ENCODE data around the gene PARP15. TPM values are rescaled to one million over a fixed set of nuclear protein-coding genes. Genes with fewer than 3 reads are reported as not detected.
A peak's percentile ranks its signal among the peaks of the same experiment; 100 is the strongest.

The PARP15 gene
- total RNA-seq, 1 donor from 2014 or later, result 0.09 TPM

GRCh38 chr3:122559906-122560305 lies 17.5 kb upstream of the PARP15 start:
- no peak for FAIRE-seq
- Histone ChIP-seq H3K4me2 (ENCODE audit: low read length) (no peak overlapping the region), H3K9ac (ENCODE audit: low read length) (no peak overlapping the region), H3K27ac (ENCODE audit: low read depth, low read length) (no peak overlapping the region), H4K20me1 (ENCODE audit: insufficient read depth, low read length) (peaks cover 4% of the 10 kb centered on the region), H3K79me2 (ENCODE audit: insufficient read depth, low read length) (peaks cover 6% of the 10 kb centered on the region), H3K9me3 (ENCODE audit: insufficient read depth, low read depth, low read length) (no peaks in the 10 kb centered on the region), H3K4me3 (ENCODE audit: insufficient read depth, low read depth, low read length) (no peak overlapping the region), H3K4me1 (ENCODE audit: insufficient read depth, low read length) (peaks cover 16% of the 10 kb centered on the region), H3K27me3 (ENCODE audit: insufficient read depth, low read length) (no peaks in the 10 kb centered on the region), H3K36me3 (ENCODE audit: insufficient read depth, low read length) (peaks cover 5% of the 10 kb centered on the region), H2AFZ (ENCODE audit: low read depth, low read length) (no peak overlapping the region)
- peak overlapping the region; percentile 53 for H3K27ac Mint-ChIP-seq (ENCODE audit: unreplicated experiment)
- peaks cover 21% of the 10 kb centered on the region for H3K36me3 Mint-ChIP-seq (ENCODE audit: low read depth, unreplicated experiment)
- no peak overlapping the region for H3K4me3 Mint-ChIP-seq (ENCODE audit: unreplicated experiment)
- H3K27me3 Mint-ChIP-seq (ENCODE audit: low read depth, unreplicated experiment), result no peaks in the 10 kb centered on the region
- no peak for DNase-seq (ENCODE audit: low read depth)
- TF ChIP-seq CTCF (IDR thresholded peaks at IDR 0.05; ENCODE audit: insufficient read depth, low read depth, low read length), result no peak
- no peak for TF ChIP-seq EZH2 (IDR thresholded peaks at IDR 0.05; ENCODE audit: insufficient read depth, low read length)
- no peaks in the 10 kb centered on the region for H3K9me3 Mint-ChIP-seq (ENCODE audit: unreplicated experiment)
- peaks cover 32% of the 10 kb centered on the region for H3K4me1 Mint-ChIP-seq (ENCODE audit: low read depth, unreplicated experiment)

- no peaks in the 10 kb centered on the region for H3K27me3 ChIP-seq (ENCODE audit: insufficient read depth, low read length)
- peaks cover 6% of the 10 kb centered on the region for H3K79me2 ChIP-seq (ENCODE audit: insufficient read depth, low read length)
- DNase-seq (ENCODE audit: low read depth), result peak; percentile 38
- TF ChIP-seq EZH2 (IDR thresholded peaks at IDR 0.05; ENCODE audit: insufficient read depth, low read length) (no peak), CTCF (IDR thresholded peaks at IDR 0.05; ENCODE audit: insufficient read depth, low read depth, low read length) (peak; percentile 62)
- H3K36me3 Mint-ChIP-seq (ENCODE audit: low read depth, unreplicated experiment), result peaks cover 18% of the 10 kb centered on the region
- H3K4me1 Mint-ChIP-seq (ENCODE audit: low read depth, unreplicated experiment), result peaks cover 26% of the 10 kb centered on the region
- H4K20me1 ChIP-seq (ENCODE audit: insufficient read depth, low read length), result peaks cover 1% of the 10 kb centered on the region
- H3K4me3 ChIP-seq (ENCODE audit: insufficient read depth, low read depth, low read length), result no peak overlapping the region
- peaks cover 6% of the 10 kb centered on the region for H3K36me3 ChIP-seq (ENCODE audit: insufficient read depth, low read length)
- H3K9ac ChIP-seq (ENCODE audit: low read length), result no peak overlapping the region
- peak overlapping the region; percentile 18 for H3K4me3 Mint-ChIP-seq (ENCODE audit: unreplicated experiment)
- no peak overlapping the region for H3K27ac ChIP-seq (ENCODE audit: low read depth, low read length)
- H2AFZ ChIP-seq (ENCODE audit: low read depth, low read length), result no peak overlapping the region
- H3K27ac Mint-ChIP-seq (ENCODE audit: unreplicated experiment), result peak overlapping the region; percentile 50
- H3K4me2 ChIP-seq (ENCODE audit: low read length), result no peak overlapping the region
- H3K9me3 Mint-ChIP-seq (ENCODE audit: unreplicated experiment), result no peaks in the 10 kb centered on the region
- no peaks in the 10 kb centered on the region for H3K9me3 ChIP-seq (ENCODE audit: insufficient read depth, low read depth, low read length)
- H3K4me1 ChIP-seq (ENCODE audit: insufficient read depth, low read length), result peaks cover 9% of the 10 kb centered on the region
- no peaks in the 10 kb centered on the region for H3K27me3 Mint-ChIP-seq (ENCODE audit: low read depth, unreplicated experiment)
- FAIRE-seq, result no peak
Measured at GRCh38 chr3:122560680-122561079, 16.8 kb upstream of the PARP15 start.

- DNase-seq (ENCODE audit: low read depth), result no peak
- Mint-ChIP-seq H3K4me3 (ENCODE audit: unreplicated experiment) (peak overlapping the region; percentile 95), H3K36me3 (ENCODE audit: low read depth, unreplicated experiment) (peaks cover 30% of the 10 kb centered on the region), H3K27me3 (ENCODE audit: low read depth, unreplicated experiment) (no peaks in the 10 kb centered on the region), H3K4me1 (ENCODE audit: low read depth, unreplicated experiment) (peaks cover 35% of the 10 kb centered on the region), H3K27ac (ENCODE audit: unreplicated experiment) (peak overlapping the region; percentile 98), H3K9me3 (ENCODE audit: unreplicated experiment) (no peaks in the 10 kb centered on the region)
- H3K4me3 ChIP-seq (ENCODE audit: insufficient read depth, low read depth, low read length), result peak overlapping the region; percentile 79
- H3K27me3 ChIP-seq (ENCODE audit: insufficient read depth, low read length), result no peaks in the 10 kb centered on the region
- no peaks in the 10 kb centered on the region for H4K20me1 ChIP-seq (ENCODE audit: insufficient read depth, low read length)
- H3K27ac ChIP-seq (ENCODE audit: low read depth, low read length), result no peak overlapping the region
- TF ChIP-seq EZH2 (IDR thresholded peaks at IDR 0.05; ENCODE audit: insufficient read depth, low read length), result no peak
- no peak for TF ChIP-seq CTCF (IDR thresholded peaks at IDR 0.05; ENCODE audit: insufficient read depth, low read depth, low read length)
- H3K9ac ChIP-seq (ENCODE audit: low read length), result peak overlapping the region; percentile 89
- peaks cover 6% of the 10 kb centered on the region for H3K79me2 ChIP-seq (ENCODE audit: insufficient read depth, low read length)
- peak overlapping the region; percentile 93 for H2AFZ ChIP-seq (ENCODE audit: low read depth, low read length)
- H3K9me3 ChIP-seq (ENCODE audit: insufficient read depth, low read depth, low read length), result no peaks in the 10 kb centered on the region
- no peak for FAIRE-seq
- H3K4me2 ChIP-seq (ENCODE audit: low read length), result peak overlapping the region; percentile 94
- H3K36me3 ChIP-seq (ENCODE audit: insufficient read depth, low read length), result peaks cover 8% of the 10 kb centered on the region
- H3K4me1 ChIP-seq (ENCODE audit: insufficient read depth, low read length), result peaks cover 5% of the 10 kb centered on the region
Measured at GRCh38 chr3:122562923-122563716, 14.3 kb upstream of the PARP15 start.

Data from astrocyte (in vitro differentiated cells and primary cell).